HG03342 (cell line): Measurements from ENCODE around the gene REV1.
"Not testable (repeated sequence)": the region's sequence is repeated elsewhere in the genome, so short reads cannot be mapped to it uniquely, and the experiment has no call there.

Experiments
- ATAC-seq: cut with Tn5 transposase; IDR thresholded peaks from one replicate; pipeline ENCODE4 v1.9.1; 2021; ENCODE audit warnings: mild to moderate bottlenecking, moderate library complexity; ENCODE audit not compliant: unreplicated experiment

The REV1 gene

DNA sequence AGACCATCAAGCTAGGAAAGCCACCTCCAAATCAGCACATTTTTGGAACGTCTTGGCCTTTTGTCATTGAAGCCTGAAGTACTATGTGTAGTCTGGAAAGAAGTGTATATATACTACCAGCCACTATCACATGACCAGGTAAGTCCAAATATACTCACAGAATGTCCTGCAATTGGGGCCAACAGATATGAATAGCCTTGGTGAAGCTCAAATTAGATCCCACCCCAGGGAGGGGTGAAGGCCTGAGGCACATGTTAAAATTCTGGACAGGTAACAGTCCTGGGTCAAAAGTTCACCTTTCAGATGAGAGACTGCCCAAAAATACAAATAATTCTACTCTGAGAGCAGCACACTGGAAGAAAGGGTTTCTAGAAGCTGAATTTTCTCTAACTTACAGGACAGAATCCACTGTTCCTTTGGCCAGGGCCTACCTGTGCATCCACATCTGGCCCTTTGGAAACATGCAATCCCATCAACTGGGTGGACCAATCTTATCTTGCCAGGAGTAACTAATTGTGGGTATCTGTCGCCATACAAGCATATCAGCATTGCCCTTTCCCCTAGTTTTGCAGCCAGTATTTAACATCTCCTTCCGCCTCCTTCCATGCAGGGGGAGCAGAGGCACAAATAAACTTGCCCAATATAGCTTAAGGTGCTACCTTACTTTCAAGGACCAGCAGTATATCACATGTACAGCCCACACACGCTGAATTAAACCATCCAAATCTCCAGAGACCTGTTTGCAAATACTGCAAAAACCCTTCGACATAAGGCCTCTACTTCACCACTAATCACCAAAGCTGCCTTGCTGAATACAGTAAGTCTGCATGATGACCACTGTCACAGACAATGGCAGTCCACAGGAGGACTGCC lies 84.8 kb downstream of the REV1 start:
- no peak for ATAC-seq

DNA sequence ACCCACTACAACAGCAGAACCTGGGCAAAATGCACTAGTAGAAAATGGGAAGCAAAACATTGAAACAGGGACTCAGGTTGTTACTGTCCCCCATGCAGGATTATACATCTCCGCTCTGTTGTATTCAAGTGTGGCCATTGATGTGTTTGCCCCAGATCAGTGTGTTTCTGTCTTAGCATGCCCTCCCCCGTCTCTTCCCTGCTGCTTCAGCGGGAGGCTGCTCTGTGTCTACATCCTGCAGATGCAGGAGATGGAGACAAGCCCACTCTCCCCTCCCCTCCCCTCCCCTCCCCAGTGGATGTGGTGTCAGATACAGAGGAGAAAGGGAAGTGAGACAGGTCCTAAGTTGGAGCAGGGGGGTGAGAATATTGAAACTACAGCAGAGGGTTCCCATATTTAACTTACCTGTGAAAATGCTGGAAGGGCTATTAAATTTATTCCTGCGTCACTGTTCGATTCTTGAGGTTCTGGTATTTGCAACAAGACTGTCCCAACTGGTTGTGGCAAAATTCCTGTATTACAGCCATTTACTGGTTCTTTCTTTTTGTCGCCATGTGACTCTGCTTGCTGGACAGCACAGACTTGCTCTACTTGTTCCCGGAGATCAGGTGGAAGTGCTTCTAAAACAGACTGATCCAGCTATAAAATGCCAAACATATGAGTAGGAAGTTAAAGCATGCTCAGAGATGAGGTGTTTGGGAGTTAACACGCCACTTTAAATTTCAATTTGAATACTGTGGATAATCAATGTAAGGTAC lies 85.6 kb downstream of the REV1 start:
- no peak for ATAC-seq

DNA sequence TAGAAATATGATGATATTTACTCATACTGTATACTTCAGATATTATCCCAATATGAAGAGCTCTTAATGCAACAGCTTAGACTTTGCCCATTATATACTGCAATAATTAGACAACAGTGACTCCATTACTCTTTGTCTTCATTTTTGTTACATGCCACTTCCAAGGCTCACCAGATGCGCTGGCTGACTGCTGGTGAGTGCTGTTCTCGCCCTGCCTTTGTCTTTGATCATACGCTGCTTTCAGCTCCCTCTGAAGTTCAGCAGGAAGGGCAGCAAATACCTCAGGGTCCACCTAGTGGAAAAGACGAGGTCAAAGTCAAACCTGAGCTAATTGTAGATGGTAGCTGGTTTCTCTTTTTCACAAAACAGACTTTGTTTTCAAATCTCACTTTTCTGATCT lies 86.3 kb downstream of the REV1 start:
- ATAC-seq, result no peak

DNA sequence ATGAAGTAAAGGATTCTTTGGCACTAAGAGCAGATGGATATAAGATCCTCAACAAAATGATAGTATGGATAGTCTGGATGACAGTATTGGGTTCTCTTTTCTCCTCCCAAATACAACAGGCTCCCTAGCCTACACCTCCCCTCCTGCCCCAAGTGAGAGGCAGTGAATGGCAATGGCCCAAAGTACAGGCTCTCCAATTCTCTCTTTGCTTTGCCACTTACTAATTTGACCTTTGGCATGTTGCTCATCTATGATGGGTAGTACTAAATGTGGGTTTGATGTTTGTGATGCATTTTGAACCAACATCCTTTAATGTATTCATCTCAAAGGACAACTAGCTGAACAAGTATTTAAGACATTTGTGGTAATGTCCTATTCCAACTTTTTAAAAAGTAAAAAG lies 86.7 kb downstream of the REV1 start:
- no peak for ATAC-seq

DNA sequence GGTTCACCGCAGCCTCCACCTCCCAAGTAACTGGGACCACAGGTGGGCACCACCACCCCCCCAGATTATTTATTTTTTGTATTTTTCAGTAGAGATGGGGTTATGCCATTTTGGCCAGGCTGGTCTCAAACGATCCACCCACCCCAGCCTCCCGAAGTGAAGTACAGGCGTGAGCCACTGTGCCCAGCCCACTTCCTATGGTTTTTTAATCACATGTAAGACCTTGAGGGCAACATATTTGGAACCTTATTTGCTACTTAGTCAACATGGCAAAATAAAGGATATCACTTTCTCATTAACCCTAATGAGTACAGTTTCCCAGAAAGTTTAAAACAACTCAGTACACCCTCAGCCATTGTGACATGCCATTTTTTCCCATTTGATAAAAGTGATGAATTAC lies 88.0 kb downstream of the REV1 start:
- no peak for ATAC-seq

DNA sequence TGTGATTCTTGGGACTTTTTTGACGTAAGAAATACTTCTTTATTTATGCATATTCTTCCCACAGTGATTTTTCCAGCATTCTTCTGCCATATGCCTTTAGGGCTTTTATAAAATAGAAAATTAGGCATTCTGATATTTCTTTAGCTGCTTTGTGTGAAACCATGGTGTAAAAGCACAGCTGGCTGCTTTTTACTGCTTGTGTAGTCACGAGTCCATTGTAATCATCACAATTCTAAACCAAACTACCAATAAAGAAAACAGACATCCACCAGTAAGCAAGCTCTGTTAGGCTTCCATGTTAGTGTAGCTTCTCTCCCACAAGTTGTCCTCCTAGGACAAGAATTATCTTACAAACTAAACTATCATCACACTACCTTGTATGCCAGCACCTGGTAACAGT lies 90.0 kb downstream of the REV1 start:
- no peak for ATAC-seq

DNA sequence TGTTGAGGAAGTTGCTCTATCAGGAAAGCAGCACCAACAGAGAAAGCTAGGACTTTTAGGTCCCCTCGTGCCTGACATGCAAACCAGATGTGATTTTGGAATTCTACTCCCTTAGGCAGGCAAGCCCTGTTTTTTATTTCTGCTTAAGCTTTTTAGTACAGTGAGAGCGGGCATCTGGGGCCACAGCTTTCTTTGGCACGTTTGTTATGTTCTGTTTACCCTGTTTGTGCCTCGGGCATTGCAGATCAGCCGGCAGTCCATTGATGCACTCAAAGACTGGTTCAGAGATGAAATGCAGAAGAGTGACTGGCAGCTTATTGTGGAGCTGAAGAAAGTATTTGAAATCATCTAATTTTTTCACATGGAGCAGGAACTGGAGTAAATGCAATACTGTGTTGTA lies 90.8 kb downstream of the REV1 start:
- no peak for ATAC-seq

DNA sequence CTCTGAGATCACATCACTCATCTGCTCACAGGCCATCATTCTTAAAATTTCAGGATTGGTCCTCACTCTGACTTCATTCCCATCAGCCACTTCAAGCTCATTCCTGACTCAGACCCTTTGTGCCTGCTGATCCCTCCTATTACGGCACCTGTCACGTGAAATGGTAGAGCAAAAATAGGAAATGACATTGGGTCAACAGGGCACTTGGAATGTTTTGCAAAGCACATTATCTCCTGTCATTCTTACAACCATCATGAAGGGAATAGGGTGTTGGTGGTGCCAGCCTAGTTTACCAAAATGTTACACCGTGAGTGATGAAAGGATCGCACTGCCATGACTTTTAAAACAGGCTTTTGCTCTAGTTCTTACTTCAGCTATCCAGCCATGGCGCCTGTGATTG lies 91.5 kb downstream of the REV1 start:
- no peak for ATAC-seq

DNA sequence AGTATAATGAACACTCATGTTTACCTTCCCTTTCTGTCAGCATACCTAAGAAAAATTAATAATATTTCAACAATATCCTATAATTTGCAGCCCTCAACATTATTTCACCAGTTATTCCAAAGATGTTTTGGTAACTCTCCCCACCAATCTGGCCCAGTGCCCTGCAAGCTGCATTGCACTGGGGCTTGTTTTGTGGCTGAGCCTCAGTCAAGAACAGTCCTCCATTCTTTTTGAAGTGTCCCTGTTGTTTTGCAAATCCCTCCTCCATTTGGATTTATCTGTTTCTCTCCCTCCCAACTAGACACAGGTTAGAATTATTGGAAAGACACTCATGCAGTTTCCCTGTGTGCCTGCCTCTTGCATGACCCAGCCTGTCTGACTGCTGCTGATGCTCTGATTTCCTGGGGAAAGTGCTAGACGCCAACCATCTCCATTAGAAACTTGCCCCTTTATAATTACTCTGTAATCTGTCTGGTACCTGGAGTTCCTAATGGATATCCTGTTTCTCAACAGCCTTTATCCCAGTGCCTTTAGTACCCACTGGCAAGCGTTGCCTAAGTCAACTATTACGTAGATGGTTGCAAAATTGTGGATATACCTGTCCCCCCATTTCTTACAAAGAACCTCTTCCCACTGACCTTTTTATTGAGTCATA lies 92.4 kb downstream of the REV1 start:
- no peak for ATAC-seq

DNA sequence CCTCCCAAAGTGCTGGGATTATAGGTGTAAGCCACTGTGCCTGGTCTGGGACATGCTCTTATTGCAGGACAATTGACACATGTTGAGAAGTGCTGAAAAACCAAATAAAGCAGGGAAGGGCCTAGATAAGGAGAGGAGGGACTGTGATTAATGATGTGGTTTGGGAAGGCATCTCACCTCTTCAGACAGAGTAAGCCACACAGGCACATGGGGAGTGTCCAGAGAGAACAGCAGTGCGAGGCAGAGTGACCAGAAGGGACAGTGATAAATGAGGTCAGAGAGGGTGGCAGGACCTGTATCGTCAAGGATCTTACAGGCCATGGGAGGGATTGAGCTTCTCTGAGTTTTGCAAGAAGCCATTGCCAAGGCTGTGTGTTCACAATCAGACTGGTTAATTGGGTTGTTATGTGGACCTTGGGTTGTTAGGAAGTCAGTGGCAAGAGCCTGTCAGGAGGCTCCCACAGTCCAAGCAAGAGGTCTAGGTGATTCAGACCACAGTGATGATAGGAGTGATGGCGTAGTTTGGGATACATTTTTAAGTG lies 94.2 kb downstream of the REV1 start:
- no peak for ATAC-seq

DNA sequence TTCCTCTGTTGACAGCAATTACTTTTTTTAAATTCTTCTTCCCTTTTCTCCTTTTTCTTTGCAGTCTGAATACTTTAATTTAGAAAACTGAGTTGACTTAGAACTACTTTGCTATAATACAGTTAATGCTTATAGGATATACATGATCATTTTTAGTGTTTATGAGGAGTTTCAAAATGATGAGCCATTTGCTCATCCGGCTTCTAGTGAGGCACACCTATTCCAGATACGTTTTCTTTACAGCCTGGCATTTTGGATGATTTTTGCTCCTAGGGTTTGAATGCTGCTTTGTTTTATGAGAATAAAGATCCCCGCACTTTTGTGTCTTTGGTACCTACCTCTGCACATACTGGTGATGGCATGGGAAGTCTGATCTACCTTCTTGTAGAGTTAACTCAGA lies 99.9 kb downstream of the REV1 start:
- no peak for ATAC-seq

DNA sequence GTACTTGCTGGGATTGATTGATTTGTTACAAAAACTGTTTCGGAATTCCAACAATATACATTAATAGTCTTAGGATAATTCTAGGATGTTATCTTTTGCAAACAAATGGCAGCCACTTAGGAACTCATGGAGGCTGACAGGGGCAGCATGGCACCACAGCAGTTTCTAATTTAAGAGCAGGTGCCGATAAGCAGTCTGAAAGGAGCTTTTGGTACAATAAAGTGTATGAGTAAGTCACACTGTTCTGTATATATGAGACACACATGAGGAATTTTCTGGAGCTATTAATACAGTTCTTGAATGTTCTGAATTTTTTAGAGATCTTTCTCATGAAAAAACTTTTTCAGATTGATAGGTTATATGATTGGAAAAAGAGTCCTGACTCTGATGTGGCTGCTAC lies 100.4 kb downstream of the REV1 start:
- ATAC-seq, result no peak

DNA sequence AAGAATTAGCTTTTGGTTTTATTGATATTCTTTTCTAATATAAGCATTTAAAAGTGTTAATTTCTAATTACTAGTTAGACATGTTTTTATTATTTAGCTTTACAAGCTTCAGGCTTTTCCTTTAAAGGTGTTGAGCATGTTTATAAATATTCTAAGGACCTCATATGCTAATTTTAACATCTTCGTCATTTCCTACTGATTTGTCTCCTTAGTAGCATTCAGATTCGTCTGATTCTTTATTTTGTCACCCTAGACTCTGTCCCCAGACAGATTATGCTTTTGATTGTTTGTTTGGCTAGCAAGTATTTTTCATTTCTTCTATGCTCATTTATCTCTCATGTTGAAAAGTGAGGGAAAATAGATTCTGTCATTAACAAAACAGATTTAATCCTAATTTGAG lies 100.9 kb downstream of the REV1 start:
- ATAC-seq, result no peak

DNA sequence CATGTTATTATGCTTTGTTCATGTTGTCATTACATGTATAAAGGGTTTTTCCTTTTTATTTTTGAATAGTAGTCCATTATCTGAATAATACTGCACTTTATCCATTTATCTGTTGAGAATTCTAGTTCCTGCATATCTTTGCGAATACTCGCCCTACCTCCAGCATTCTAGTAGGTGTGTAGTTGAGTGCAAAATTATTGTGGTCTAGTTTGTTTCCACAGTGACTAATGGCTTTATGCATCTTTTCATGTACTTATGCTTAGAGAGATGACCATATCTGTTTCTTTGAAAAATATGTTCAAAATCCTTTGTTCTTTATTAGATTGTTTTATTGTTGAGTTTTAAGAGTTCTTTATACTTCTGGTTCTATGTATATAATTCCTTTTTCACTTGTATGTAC lies 103.8 kb downstream of the REV1 start:
- ATAC-seq, result no peak

DNA sequence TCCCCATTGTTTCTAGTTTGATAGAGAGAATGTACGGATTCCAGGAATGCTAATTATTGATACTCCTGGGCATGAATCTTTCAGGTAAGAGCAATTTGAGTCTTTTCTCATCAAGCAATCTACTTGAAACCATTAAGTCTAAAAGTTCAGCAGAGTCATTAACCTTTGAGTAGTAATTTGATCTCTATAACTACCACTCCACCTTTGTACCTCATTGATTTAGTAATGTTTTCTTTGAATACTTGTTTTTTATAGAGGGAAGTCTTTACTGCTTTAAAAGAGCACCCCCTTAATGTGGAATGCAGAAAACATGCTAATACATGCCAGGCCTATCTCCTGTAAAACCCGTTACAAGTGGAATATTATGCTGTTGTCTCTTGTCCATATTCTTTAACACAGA lies 107.7 kb downstream of the REV1 start:
- no peak for ATAC-seq

DNA sequence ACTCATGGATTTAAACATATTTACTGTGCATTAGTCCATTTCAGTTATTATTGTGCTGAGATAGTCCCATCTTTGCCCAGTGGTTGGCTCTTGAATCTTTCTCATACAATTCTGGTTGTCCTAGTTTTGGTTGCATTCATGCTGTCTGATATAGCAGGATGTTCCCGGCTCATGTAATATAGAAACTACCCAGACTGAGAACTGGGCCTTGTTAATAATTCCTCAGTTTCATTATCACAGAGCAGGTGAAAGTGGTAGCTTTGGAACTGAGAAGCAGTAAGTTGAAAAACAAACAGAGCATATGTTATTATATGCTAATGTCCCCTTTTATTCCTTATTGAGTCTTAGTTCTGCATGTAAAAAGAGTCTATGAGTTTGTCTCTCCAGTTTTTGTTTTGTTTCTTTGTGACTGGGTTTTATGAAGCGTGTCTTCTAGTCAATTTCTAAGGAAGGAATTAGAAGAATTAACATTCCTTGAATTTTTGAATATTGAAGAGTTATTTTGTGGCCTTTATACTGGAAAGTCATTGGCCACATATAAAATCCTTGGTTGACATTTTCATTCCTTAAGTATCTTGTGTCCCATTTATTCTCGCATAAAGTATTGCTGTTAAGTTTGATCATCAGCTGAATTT lies 109.3 kb downstream of the REV1 start:
- no peak for ATAC-seq

DNA sequence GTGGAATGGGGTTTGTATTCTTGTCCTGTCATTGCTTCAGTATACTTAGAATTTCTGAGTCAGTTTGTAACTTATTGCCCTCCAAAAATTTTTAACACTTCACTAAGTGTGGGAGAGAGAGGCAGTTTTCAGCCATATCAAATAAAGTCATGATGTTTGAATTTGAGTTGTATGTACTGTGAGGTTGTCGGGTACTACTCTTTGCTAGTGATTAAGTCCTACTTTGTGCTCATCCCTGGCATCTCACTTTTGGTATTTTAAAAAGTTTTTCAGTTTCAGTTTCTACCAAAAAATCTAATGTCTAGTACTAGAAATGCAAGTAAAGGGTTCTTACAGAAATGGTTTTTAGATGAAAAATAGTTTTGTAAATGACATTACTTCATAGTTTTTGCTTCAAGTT lies 111.9 kb downstream of the REV1 start:
- no peak for ATAC-seq

DNA sequence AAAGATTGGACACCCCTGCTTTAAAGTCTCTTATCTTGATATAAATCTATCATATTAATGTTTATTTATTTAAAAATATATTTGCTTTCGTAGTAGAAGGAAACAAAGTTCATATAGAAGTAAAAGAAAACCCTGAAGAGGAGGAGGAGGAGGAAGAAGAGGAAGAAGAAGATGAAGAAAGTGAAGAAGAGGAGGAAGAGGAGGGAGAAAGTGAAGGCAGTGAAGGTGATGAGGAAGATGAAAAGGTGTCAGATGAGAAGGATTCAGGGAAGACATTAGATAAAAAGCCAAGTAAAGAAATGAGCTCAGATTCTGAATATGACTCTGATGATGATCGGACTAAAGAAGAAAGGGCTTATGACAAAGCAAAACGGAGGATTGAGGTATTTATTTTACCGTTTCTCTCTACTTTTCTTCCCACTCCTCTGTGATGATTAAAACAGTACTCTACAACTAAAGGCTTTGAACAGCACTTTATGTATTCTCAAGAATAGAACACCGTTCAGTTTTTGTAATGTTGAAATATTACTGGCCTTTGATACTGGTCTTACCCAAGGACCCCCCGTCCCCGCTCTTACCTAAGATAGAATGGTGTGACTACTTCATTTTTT lies 113.5 kb downstream of the REV1 start:
- no peak for ATAC-seq

DNA sequence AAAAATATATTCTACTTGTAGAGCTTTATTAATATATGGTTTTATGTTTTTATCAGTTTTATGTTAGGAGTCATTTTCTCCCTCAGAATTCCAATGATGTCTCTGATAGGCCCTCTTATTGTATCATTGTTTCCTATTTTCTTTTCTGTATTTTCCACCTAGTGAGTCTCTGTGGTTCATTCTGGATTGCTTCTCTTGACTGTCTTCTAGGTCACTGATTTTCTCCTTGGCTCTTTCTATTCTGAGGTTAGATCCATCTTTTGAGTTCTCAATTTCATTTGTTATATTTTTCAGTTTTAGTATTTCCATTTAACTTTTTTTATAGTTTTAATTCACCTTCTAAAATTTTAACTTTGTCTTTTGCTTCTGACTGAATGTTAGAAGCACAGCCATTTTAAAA lies 115.1 kb downstream of the REV1 start:
- ATAC-seq, result no peak

DNA sequence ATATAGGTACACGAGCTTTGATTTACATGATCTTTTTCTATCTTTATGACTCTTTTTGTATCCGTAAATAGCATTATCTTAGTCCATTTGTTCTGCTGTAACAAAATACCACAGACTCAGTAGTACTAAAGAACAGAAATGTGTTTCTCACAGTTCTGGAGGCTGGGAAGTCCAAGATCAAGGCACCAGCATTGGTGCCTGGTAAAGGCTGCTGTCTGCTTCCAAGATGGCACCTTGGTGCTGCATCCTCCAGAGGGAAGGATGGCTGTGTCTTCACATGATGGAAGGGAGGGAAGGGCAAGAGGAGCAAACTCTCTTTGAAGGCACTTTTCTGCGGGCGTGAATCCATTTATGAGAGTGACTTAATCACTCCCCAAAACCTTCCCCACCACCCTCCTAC lies 116.7 kb downstream of the REV1 start:
- ATAC-seq, result no peak

DNA sequence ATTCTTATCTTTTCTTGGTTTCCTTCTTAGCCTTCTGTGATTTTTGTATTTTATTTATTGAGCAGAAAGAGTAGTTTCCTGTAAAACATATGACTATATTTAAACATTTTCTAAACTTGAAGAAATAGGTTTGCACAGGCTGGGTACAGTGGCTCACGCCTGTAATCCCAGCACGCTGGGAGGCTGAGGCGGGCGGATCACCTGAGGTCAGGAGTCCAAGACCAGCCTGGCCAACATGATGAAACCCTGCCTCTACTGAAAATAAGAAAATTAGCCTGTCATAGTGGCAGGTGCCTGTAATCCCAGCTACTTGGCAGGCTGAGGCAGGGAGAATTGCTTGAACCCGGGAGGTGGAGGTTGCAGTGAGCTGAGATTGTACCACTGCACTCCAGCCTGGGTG lies 121.0 kb downstream of the REV1 start:
- not testable (repeated sequence) for ATAC-seq
